ENCODE results near the gene ZNF215. TPM values are rescaled to one million over a fixed set of nuclear protein-coding genes. Genes with fewer than 3 reads are reported as not detected.

Gene ZNF215
- total and polyA plus RNA-seq, 2 experiments from 2014 or later = 17.3 to 20.8 TPM

GRCh38 chr11:6889835-6890234 lies 36.4 kb upstream of the ZNF215 start:
- Histone ChIP-seq H3K9me2 (ENCODE audit: insufficient read depth) (no peaks in the 10 kb centered on the region), H3K4me3 (no peak overlapping the region), H3F3A (replicated peaks; ENCODE audit: low read depth) (no peaks in the 10 kb centered on the region), H3K4me1 (ENCODE audit: insufficient read depth) (no peaks in the 10 kb centered on the region), H3K27me3 (ENCODE audit: insufficient read depth) (no peaks in the 10 kb centered on the region), H3K79me2 (replicated peaks; ENCODE audit: insufficient read depth) (no peaks in the 10 kb centered on the region), H3K4me2 (no peak overlapping the region), H2AFZ (no peak overlapping the region), H4K20me1 (replicated peaks; ENCODE audit: insufficient read depth) (no peaks in the 10 kb centered on the region), H3K27ac (ENCODE audit: low read depth) (no peak overlapping the region), H3K36me3 (ENCODE audit: insufficient read depth) (no peaks in the 10 kb centered on the region)
- Mint-ChIP-seq H3K36me3 (ENCODE audit: low read depth) (no peaks in the 10 kb centered on the region), H3K27ac (no peak overlapping the region), H3K27me3 (ENCODE audit: insufficient read depth, low read depth, poor library complexity) (no peaks in the 10 kb centered on the region), H3K4me1 (no peaks in the 10 kb centered on the region), H3K9me3 (no peaks in the 10 kb centered on the region; the same call in 1 of the 3 replicates), H3K4me3 (no peak overlapping the region)
- DNase-seq (ENCODE audit: low spot score) (no peak), ATAC-seq (no peak)
- no peak for TF ChIP-seq ZNF462 (CRISPR knock-in tag; IDR thresholded peaks at IDR 0.05)

- Mint-ChIP-seq H3K4me1 (no peaks in the 10 kb centered on the region), H3K27ac (no peak within 1 kb of the TSS), H3K36me3 (ENCODE audit: low read depth) (no peaks in the 10 kb centered on the region), H3K27me3 (ENCODE audit: insufficient read depth, low read depth, poor library complexity) (no peaks in the 10 kb centered on the region), H3K9me3 (no peaks in the 10 kb centered on the region; the same call in 1 of the 3 replicates), H3K4me3 (no peak within 1 kb of the TSS)
- H2AFZ ChIP-seq = no peak within 1 kb of the TSS
- no peaks in the 10 kb centered on the region for H3F3A ChIP-seq (replicated peaks; ENCODE audit: low read depth)
- no peak within 1 kb of the TSS for H3K4me2 ChIP-seq
- TF ChIP-seq EZH2phosphoT487 (IDR thresholded peaks at IDR 0.05; ENCODE audit: unreplicated experiment) (no peak), CTCF (conservative IDR thresholded peaks at IDR 0.05; ENCODE audit: low read depth in 2 of 2) (no peak), ZNF462 (CRISPR knock-in tag; IDR thresholded peaks at IDR 0.05) (no peak)
- H3K4me3 ChIP-seq = no peak within 1 kb of the TSS
- no peaks in the 10 kb centered on the region for H3K27me3 ChIP-seq (ENCODE audit: insufficient read depth)
- H3K4me1 ChIP-seq (ENCODE audit: insufficient read depth) = no peaks in the 10 kb centered on the region
- H3K79me2 ChIP-seq (replicated peaks; ENCODE audit: insufficient read depth) = no peaks in the 10 kb centered on the region
- ATAC-seq = no peak
- no peak for DNase-seq (ENCODE audit: low spot score)
- no peaks in the 10 kb centered on the region for H4K20me1 ChIP-seq (replicated peaks; ENCODE audit: insufficient read depth)
- no peaks in the 10 kb centered on the region for H3K36me3 ChIP-seq (ENCODE audit: insufficient read depth)
- H3K9me2 ChIP-seq (ENCODE audit: insufficient read depth) = no peaks in the 10 kb centered on the region
- no peak within 1 kb of the TSS for H3K27ac ChIP-seq (ENCODE audit: low read depth)
These were observed 33.8 kb upstream of the ZNF215 start, which contains the start of gene OR2D2 for GRCh38 chr11:6892400-6892799. Gene OR2D2, minus strand, starts transcription at chr11:6892500. Its CDS starts 0 bp downstream, at chr11:6892500.
